Measurements from ENCODE around the gene FAM180A. TPM values are rescaled to one million over a fixed set of nuclear protein-coding genes. Genes with fewer than 3 reads are reported as not detected.

The FAM180A gene
- polyA plus RNA-seq, 1 donor (not counting 4 experiments of a cell fraction or from before 2014, with no cell fraction given) = 0.73 TPM

DNA sequence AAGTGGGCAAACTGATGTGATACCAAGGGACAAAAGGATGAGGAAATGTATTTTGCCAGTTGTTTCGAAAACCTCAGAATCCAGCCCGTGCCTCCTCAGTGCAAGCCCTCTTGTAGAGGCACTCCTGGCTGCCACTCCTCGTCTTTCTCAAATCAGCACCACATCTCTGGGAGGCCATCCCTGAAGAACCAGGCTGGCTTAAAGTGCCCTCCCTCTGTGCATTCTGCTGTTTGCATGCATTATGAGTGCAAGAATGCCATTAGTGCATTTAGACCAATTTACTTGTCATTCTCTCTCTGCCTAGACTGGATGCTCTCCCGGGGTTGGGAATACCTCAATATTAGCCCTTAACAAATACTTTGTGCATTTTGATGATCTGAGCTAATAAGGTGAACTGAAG is 19.9 kb upstream of the FAM180A start:
- Histone ChIP-seq H3K9ac (ENCODE audit: control insufficient read depth, extremely low read depth, insufficient read depth, low read length) (no peak overlapping the region), H3K27me3 (ENCODE audit: control insufficient read depth, extremely low read depth, insufficient read depth, low read length) (no peaks in the 10 kb centered on the region), H4K20me1 (ENCODE audit: control insufficient read depth, extremely low read depth, insufficient read depth, low read length) (no peaks in the 10 kb centered on the region), H3K9me1 (ENCODE audit: control insufficient read depth, extremely low read depth, insufficient read depth, low read length) (no peaks in the 10 kb centered on the region), H3K4me1 (ENCODE audit: control insufficient read depth, extremely low read depth, insufficient read depth, low read length) (no peaks in the 10 kb centered on the region), H3K79me2 (ENCODE audit: control insufficient read depth, insufficient read depth, low read length) (no peaks in the 10 kb centered on the region), H2AFZ (ENCODE audit: control insufficient read depth, low read length) (no peak overlapping the region), H3K4me3 (ENCODE audit: control insufficient read depth in 2 of 3, extremely low read depth in 1 of 3, insufficient read depth in 2 of 3, low read depth in 1 of 3, low read length in 3 of 3) (no peak overlapping the region), H3K4me2 (ENCODE audit: control insufficient read depth, extremely low read depth, insufficient read depth, low read depth, low read length) (no peak overlapping the region), H3K27ac (ENCODE audit: control insufficient read depth, insufficient read depth, low read length) (no peak overlapping the region), H3K36me3 (ENCODE audit: control insufficient read depth in 2 of 2, extremely low read depth in 1 of 2, insufficient read depth in 2 of 2, low read length in 2 of 2) (no peaks in the 10 kb centered on the region), H3K9me3 (ENCODE audit: control insufficient read depth, low read depth, low read length) (no peaks in the 10 kb centered on the region)
- dilution Hi-C loops (cut with MboI; ENCODE audit: extremely low pct_ligation_motif_present, low sequenced_read_pairs) = no loop called here
- FAIRE-seq (no peak), DNase-seq (ENCODE audit: low read depth, low spot score) (no peak)
- TF ChIP-seq CTCF (optimal IDR thresholded peaks at IDR 0.05 in 1 of 3, IDR thresholded peaks at IDR 0.05 in 1 of 3, conservative IDR thresholded peaks at IDR 0.05 in 1 of 3; ENCODE audit: extremely low read depth in 1 of 3, insufficient read depth in 2 of 3, low read length in 3 of 3) (no peak), EZH2 (IDR thresholded peaks at IDR 0.05; ENCODE audit: low read length) (no peak)

- Histone ChIP-seq H3K27ac (ENCODE audit: control insufficient read depth, insufficient read depth, low read length) (no peak overlapping the region), H3K9me3 (ENCODE audit: control insufficient read depth, low read depth, low read length) (no peaks in the 10 kb centered on the region), H2AFZ (ENCODE audit: control insufficient read depth, low read length) (no peak overlapping the region), H3K79me2 (ENCODE audit: control insufficient read depth, insufficient read depth, low read length) (no peaks in the 10 kb centered on the region), H3K9me1 (ENCODE audit: control insufficient read depth, extremely low read depth, insufficient read depth, low read length) (no peaks in the 10 kb centered on the region), H3K36me3 (ENCODE audit: control insufficient read depth in 2 of 2, extremely low read depth in 1 of 2, insufficient read depth in 2 of 2, low read length in 2 of 2) (no peaks in the 10 kb centered on the region), H3K4me1 (ENCODE audit: control insufficient read depth, extremely low read depth, insufficient read depth, low read length) (no peaks in the 10 kb centered on the region), H3K4me2 (ENCODE audit: control insufficient read depth, extremely low read depth, insufficient read depth, low read depth, low read length) (no peak overlapping the region), H3K9ac (ENCODE audit: control insufficient read depth, extremely low read depth, insufficient read depth, low read length) (no peak overlapping the region), H4K20me1 (ENCODE audit: control insufficient read depth, extremely low read depth, insufficient read depth, low read length) (no peaks in the 10 kb centered on the region), H3K27me3 (ENCODE audit: control insufficient read depth, extremely low read depth, insufficient read depth, low read length) (no peaks in the 10 kb centered on the region), H3K4me3 (ENCODE audit: control insufficient read depth in 2 of 3, extremely low read depth in 1 of 3, insufficient read depth in 2 of 3, low read depth in 1 of 3, low read length in 3 of 3) (no peak overlapping the region)
- DNase-seq (ENCODE audit: low read depth, low spot score) (no peak), FAIRE-seq (no peak)
- TF ChIP-seq CTCF (optimal IDR thresholded peaks at IDR 0.05 in 1 of 3, IDR thresholded peaks at IDR 0.05 in 1 of 3, conservative IDR thresholded peaks at IDR 0.05 in 1 of 3; ENCODE audit: extremely low read depth in 1 of 3, insufficient read depth in 2 of 3, low read length in 3 of 3) = no peak
- TF ChIP-seq EZH2 (IDR thresholded peaks at IDR 0.05; ENCODE audit: low read length) = no peak
- dilution Hi-C loops (cut with MboI; ENCODE audit: extremely low pct_ligation_motif_present, low sequenced_read_pairs) = no loop called here
Observed at GRCh38 chr7:135768064-135768463, 19.5 kb upstream of the FAM180A start.

All from keratinocyte (primary cell).